Ishikawa (cell line): ENCODE results near the gene SLIT2.

Source experiments
- CEBPB ChIP-seq: IDR thresholded peaks from 2 replicates; pipeline ENCODE4 v1.6.1; 2012
- CREB1 ChIP-seq: IDR thresholded peaks from 2 replicates; pipeline ENCODE4 v1.6.1; 2012; ENCODE audit warnings: low read depth
- EGR1 ChIP-seq: IDR thresholded peaks from 2 replicates; pipeline ENCODE4 v1.6.1; 2012
- EP300 ChIP-seq: IDR thresholded peaks from 2 replicates; pipeline ENCODE4 v1.6.1; 2012; ENCODE audit warnings: borderline replicate concordance
- FOXM1 ChIP-seq: IDR thresholded peaks from 2 replicates; pipeline ENCODE4 v1.6.1; 2012; ENCODE audit warnings: low read depth, borderline replicate concordance
- MAX ChIP-seq: IDR thresholded peaks from 2 replicates; pipeline ENCODE4 v1.6.1; 2012
- NFIC ChIP-seq: IDR thresholded peaks from 2 replicates; pipeline ENCODE4 v1.6.1; 2012
- RAD21 ChIP-seq: IDR thresholded peaks from 2 replicates; pipeline ENCODE4 v1.6.1; 2012; ENCODE audit warnings: low read depth
- TAF1 ChIP-seq: IDR thresholded peaks from 2 replicates; pipeline ENCODE4 v1.6.1; 2012; ENCODE audit warnings: low read depth, mild to moderate bottlenecking
- TCF12 ChIP-seq: IDR thresholded peaks from 2 replicates; pipeline ENCODE4 v1.6.1; 2012; ENCODE audit warnings: low read depth
- TEAD4 ChIP-seq: IDR thresholded peaks from 2 replicates; pipeline ENCODE4 v1.6.1; 2012
- USF1 ChIP-seq: IDR thresholded peaks from 2 replicates; pipeline ENCODE4 v1.6.1; 2012
- YY1 ChIP-seq: IDR thresholded peaks from 2 replicates; pipeline ENCODE4 v1.6.1; 2012; ENCODE audit warnings: low read depth
- ZBTB7A ChIP-seq: IDR thresholded peaks from 2 replicates; pipeline ENCODE4 v1.6.1; 2012; ENCODE audit warnings: low read depth
- TF ChIP-seq, protein P1 (sequence below): IDR thresholded peaks from 2 replicates; pipeline ENCODE4 v1.6.1; 2012; ENCODE audit warnings: low read depth, mild to moderate bottlenecking

The SLIT2 gene

DNA sequence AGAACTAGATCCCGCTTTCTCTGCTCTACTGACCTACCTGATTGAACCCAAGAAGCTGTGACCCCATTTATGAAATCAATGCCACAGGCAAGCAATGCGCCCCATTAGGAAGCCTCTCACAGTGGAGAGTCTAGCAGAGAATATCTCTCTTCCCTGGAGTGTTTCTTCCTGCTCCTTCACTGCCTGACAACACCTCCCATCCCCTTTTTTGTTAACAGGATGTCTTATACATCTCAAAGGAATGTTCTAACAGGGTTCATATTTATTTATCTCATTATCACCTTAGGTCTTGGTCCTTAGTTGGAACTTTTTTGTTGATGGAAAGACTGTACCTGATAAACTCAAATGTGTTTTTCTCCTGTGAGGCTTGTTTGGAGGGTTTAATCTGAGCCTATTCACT is 35.5 kb downstream of the SLIT2 start:
- TF ChIP-seq TAF1 (no peak), ZBTB7A (no peak), TCF12 (no peak), MAX (no peak), USF1 (no peak), YY1 (no peak), FOXM1 (no peak), CEBPB (no peak)
- TF ChIP-seq, protein P1, sequence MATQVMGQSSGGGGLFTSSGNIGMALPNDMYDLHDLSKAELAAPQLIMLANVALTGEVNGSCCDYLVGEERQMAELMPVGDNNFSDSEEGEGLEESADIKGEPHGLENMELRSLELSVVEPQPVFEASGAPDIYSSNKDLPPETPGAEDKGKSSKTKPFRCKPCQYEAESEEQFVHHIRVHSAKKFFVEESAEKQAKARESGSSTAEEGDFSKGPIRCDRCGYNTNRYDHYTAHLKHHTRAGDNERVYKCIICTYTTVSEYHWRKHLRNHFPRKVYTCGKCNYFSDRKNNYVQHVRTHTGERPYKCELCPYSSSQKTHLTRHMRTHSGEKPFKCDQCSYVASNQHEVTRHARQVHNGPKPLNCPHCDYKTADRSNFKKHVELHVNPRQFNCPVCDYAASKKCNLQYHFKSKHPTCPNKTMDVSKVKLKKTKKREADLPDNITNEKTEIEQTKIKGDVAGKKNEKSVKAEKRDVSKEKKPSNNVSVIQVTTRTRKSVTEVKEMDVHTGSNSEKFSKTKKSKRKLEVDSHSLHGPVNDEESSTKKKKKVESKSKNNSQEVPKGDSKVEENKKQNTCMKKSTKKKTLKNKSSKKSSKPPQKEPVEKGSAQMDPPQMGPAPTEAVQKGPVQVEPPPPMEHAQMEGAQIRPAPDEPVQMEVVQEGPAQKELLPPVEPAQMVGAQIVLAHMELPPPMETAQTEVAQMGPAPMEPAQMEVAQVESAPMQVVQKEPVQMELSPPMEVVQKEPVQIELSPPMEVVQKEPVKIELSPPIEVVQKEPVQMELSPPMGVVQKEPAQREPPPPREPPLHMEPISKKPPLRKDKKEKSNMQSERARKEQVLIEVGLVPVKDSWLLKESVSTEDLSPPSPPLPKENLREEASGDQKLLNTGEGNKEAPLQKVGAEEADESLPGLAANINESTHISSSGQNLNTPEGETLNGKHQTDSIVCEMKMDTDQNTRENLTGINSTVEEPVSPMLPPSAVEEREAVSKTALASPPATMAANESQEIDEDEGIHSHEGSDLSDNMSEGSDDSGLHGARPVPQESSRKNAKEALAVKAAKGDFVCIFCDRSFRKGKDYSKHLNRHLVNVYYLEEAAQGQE = no peak

DNA sequence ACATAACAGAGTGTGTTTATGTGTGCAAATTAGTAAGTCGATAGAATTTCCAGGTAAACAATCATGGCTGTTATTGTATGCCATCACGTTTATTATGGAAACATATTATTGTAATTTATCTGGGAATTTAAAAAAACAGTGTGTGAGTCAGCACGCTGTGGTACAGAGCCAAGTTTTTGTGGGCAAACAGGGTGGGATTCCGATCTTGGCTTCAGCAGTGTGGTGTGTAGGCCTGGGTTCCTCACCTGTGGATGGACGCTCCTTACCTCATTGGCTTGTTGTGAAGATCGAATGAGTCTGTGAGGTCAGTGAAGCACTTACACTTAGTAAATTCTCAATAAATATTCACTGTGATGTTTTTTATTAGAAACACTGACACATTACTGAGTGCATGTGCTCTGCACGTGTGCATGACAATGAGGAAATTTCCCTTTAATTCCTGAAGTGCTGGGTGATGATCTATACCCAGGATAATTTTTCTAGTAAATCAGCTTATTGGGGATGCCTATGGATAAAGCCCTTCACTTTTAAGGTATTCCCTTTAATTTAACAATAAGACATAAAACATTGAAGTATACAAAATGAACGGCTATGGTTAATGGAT is 36.4 kb downstream of the SLIT2 start:
- TF ChIP-seq ZBTB7A (no peak), CEBPB (no peak), TCF12 (no peak), TAF1 (no peak), TEAD4 (no peak), EGR1 (no peak), NFIC (no peak), YY1 (no peak), USF1 (no peak), EP300 (no peak)

DNA sequence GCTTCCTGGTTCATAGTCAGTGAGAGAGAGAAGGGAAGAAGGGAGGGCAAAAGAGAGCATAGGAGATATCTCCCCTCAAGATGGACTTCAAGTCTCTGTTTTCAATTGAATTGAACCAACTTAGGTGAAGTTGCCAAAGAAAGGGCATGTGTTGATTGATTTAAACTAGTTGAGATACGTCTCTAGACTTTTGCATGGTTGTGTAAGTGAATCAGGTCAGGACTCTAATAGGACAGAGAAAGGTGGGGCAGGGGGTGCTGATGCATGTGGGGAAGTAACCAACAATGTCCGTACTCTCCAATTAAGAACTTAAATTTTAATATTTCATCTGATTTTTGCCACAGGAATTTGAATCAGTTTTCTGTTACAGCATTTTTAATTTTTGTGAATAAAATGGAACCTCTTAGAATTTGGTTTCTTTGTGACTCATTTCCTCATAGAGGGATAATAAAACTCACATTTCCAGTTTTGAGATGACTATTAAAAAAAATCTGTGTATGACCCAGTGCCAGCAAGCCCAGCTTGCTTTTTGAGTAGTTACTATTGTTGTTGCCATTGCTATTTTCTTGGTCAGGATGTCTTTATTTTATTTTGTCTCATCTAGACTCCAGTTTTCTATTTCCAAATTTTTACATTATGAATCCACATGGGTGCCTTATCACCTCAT is 37.3 kb downstream of the SLIT2 start:
- TF ChIP-seq NFIC = 0 out of 2 replicates have a peak, but pooled peaks have one; percentile 18
- TF ChIP-seq RAD21 = no peak

GRCh38 chr4:20289782-20290181 is 38.1 kb downstream of the SLIT2 start:
- TF ChIP-seq FOXM1 = no peak
- TF ChIP-seq USF1 = no peak
- no peak for TF ChIP-seq TCF12
- TF ChIP-seq CREB1 = no peak
- TF ChIP-seq, protein P1 = no peak
- no peak for TF ChIP-seq RAD21
- no peak for TF ChIP-seq ZBTB7A
- TF ChIP-seq TEAD4 = no peak
- TF ChIP-seq NFIC = no peak
- TF ChIP-seq EGR1 = no peak
- no peak for TF ChIP-seq TAF1
- TF ChIP-seq EP300 = no peak
- no peak for TF ChIP-seq YY1
- no peak for TF ChIP-seq CEBPB
- TF ChIP-seq MAX = no peak

DNA sequence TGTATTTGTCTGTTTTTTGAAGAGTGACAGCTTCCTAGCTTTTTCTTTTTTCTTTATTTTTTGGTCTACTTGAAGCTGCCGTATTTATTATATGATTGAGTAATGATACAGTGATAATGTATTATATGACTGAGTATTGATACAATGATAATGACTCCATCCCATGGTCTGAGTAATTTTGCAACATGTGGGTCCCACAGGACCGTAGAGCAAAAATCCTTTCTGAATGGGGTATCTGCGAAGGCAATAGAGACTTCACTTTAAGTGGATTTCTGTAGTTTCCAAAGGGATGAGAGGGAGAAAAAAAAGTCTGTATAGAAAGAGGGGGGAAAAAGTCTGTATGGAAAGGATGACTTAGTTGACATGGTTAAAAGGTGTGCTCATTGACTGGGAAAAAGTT is 41.0 kb downstream of the SLIT2 start:
- TF ChIP-seq RAD21 = no peak
- TF ChIP-seq TEAD4 = no peak

- TF ChIP-seq EGR1 (no peak), MAX (no peak), TCF12 (no peak), CREB1 (no peak), CEBPB (no peak), FOXM1 (no peak), ZBTB7A (no peak), EP300 (no peak), TEAD4 (no peak), YY1 (no peak), RAD21 (no peak), USF1 (no peak)
- TF ChIP-seq, protein P1 = no peak
Measured at GRCh38 chr4:20297261-20297660, 45.6 kb downstream of the SLIT2 start.
